Measurements from ENCODE around the gene ZDBF2. TPM values are rescaled to one million over a fixed set of nuclear protein-coding genes. Genes with fewer than 3 reads are reported as not detected.

Gene ZDBF2
- total RNA-seq, 4 donors from 2014 or later: 2.6 to 12.4 (median 4.5) TPM

DNA sequence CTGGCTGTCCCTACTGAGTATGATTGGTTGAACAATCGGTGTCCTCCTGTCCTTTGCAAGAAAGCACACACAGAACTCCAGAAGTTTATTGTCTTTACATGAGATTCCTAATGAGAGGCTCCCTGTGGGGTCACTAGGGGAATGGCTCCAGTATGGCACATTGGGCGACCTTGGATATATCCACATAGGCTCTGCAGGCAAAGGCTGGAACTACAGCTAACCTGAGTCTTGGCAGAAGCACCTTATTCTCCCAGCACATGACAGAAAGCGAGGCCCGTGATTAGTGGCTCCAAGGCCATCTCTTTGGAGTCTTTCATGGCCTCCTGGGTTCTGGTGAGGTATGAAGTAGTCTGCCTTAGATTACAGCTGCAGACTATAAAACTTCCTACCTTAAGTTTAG is 49.0 kb downstream of the ZDBF2 start:
- Histone ChIP-seq H3K36me3 (no peaks in the 10 kb centered on the region), H3K27ac (no peak overlapping the region), H3K4me1 (no peaks in the 10 kb centered on the region), H3K9me3 (no peaks in the 10 kb centered on the region), H3K27me3 (no peaks in the 10 kb centered on the region), H3K4me3 (no peak overlapping the region)
- TF ChIP-seq POLR2A (IDR thresholded peaks at IDR 0.05): no peak
- TF ChIP-seq, protein P1, sequence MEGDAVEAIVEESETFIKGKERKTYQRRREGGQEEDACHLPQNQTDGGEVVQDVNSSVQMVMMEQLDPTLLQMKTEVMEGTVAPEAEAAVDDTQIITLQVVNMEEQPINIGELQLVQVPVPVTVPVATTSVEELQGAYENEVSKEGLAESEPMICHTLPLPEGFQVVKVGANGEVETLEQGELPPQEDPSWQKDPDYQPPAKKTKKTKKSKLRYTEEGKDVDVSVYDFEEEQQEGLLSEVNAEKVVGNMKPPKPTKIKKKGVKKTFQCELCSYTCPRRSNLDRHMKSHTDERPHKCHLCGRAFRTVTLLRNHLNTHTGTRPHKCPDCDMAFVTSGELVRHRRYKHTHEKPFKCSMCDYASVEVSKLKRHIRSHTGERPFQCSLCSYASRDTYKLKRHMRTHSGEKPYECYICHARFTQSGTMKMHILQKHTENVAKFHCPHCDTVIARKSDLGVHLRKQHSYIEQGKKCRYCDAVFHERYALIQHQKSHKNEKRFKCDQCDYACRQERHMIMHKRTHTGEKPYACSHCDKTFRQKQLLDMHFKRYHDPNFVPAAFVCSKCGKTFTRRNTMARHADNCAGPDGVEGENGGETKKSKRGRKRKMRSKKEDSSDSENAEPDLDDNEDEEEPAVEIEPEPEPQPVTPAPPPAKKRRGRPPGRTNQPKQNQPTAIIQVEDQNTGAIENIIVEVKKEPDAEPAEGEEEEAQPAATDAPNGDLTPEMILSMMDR (IDR thresholded peaks at IDR 0.05): no peak
- DNase-seq: no peak

DNA sequence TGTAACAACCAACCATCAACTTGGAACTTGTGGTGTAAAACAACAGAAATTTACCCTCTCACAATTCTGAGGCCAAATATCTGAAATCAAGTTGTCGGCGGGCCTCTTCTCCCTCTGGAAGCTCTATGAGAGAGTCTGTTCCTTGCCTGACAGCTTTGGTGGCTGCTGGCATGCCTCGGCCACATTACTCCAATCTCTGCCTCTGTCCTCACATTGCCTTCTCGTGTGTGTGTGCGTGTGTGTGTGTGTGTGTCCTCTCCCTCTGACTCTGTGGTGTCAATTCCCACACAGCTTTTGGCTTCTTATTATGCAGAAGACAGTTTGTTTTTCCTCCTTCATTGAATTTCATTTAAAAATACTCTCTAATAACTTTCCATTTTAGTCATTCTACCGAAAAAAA is 50.4 kb downstream of the ZDBF2 start:
- H3K36me3 ChIP-seq: no peaks in the 10 kb centered on the region
- DNase-seq: no peak
- H3K4me1 ChIP-seq: no peaks in the 10 kb centered on the region
- no peak overlapping the region for H3K4me3 ChIP-seq
- H3K27me3 ChIP-seq: no peaks in the 10 kb centered on the region
- no peak overlapping the region for H3K27ac ChIP-seq
- TF ChIP-seq POLR2A (IDR thresholded peaks at IDR 0.05): no peak
- TF ChIP-seq, protein P1 (IDR thresholded peaks at IDR 0.05): no peak
- H3K9me3 ChIP-seq: no peaks in the 10 kb centered on the region

DNA sequence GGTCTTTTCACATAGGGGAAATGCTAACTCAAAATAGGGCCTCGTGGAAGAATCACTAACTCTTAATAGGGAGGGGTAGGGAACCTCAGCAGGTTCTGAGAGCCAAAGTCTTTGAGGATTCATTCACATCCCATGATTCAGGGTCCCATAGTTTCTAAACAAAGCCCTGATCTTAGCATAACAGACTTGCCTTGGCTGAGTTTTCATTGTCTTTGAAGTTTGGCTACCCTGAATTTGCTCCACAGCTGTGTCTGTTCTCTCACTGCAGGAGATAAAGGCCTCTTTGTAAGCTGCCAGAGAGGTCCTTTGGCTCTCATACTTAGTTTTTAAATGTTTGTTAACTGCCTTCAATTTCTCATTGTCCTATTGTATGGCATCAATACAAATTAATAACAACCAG is 54.5 kb downstream of the ZDBF2 start:
- no peak for DNase-seq
- TF ChIP-seq, protein P1 (IDR thresholded peaks at IDR 0.05): no peak
- no peak for TF ChIP-seq POLR2A (IDR thresholded peaks at IDR 0.05)
- Histone ChIP-seq H3K36me3 (no peaks in the 10 kb centered on the region), H3K9me3 (no peaks in the 10 kb centered on the region), H3K27me3 (no peaks in the 10 kb centered on the region), H3K4me1 (no peaks in the 10 kb centered on the region), H3K27ac (no peak overlapping the region), H3K4me3 (no peak overlapping the region)

DNA sequence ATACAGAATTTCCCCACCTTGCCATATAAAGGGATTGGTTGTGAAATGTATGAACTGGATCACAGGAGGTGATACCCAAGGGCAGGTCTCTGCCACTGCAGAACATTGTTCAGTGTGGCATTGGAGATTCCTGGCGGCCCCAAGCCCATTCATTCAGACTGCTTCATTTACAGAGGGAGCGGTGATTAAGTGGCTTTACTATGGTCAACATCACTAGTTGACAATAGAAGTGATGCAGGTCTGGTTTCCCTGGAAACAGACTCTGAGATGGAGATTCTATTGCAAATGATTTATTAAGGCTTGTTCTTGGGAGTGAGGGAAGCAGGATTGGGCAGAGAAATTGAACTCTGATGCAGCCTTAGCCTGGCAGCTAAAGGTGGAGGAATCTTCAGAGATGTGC is 62.4 kb downstream of the ZDBF2 start:
- Histone ChIP-seq H3K9me3 (no peaks in the 10 kb centered on the region), H3K27me3 (no peaks in the 10 kb centered on the region), H3K27ac (no peak overlapping the region), H3K4me3 (no peak overlapping the region), H3K4me1 (no peaks in the 10 kb centered on the region), H3K36me3 (no peaks in the 10 kb centered on the region)
- TF ChIP-seq POLR2A (IDR thresholded peaks at IDR 0.05): no peak
- TF ChIP-seq, protein P1 (IDR thresholded peaks at IDR 0.05): no peak
- DNase-seq: no peak

DNA sequence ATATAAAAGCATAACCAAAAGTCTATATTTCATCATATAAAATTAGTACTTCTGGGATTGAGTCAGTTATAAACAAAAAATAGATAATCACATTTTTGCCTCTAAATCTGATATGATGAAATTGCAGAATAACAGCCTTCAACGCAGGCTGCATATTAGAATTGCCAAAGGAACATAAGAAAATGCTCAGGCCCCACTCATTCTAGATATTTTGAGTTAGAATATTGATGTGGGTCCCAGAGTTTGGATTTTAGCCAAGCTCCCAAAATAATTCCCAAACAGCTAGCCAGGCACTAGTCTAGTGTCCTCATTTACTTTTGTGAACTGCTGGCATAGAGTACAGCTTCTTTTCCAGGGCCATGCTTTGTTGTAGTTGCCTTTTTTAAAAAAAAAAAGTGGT is 63.5 kb downstream of the ZDBF2 start:
- H3K4me3 ChIP-seq: no peak overlapping the region
- no peak for TF ChIP-seq POLR2A (IDR thresholded peaks at IDR 0.05)
- TF ChIP-seq, protein P1 (IDR thresholded peaks at IDR 0.05): no peak
- no peak overlapping the region for H3K27ac ChIP-seq
- no peaks in the 10 kb centered on the region for H3K9me3 ChIP-seq
- no peaks in the 10 kb centered on the region for H3K4me1 ChIP-seq
- H3K36me3 ChIP-seq: no peaks in the 10 kb centered on the region
- DNase-seq: no peak
- H3K27me3 ChIP-seq: no peaks in the 10 kb centered on the region

DNA sequence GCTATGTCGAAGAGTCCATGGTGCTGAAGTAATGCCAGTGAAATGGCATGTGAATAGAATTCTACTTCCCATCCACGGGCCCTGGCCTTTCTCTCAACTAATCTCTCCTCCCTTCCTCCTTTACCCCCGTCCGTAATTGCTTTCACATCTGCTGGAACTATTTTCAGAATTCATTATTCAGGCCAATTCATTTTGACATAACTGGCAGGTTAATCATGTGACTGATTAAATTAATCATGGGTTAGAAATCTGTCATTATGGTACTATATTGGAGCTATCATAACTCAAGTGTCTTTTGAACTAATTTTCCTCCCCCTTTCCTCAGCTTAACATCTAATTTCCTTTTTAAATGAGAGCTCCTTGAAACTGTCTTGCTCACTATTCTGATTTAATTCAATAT is 66.9 kb downstream of the ZDBF2 start:
- Histone ChIP-seq H3K27me3 (no peaks in the 10 kb centered on the region), H3K9me3 (no peaks in the 10 kb centered on the region), H3K4me1 (no peaks in the 10 kb centered on the region), H3K27ac (no peak overlapping the region), H3K4me3 (no peak overlapping the region), H3K36me3 (no peaks in the 10 kb centered on the region)
- no peak for TF ChIP-seq POLR2A (IDR thresholded peaks at IDR 0.05)
- TF ChIP-seq, protein P1 (IDR thresholded peaks at IDR 0.05): no peak
- no peak for DNase-seq
